ENCODE results near the gene EYA2. TPM values are rescaled to one million over a fixed set of nuclear protein-coding genes. Genes with fewer than 3 reads are reported as not detected.

The EYA2 gene
- total and polyA plus RNA-seq, 2 donors (not counting 1 experiment from before 2014, with no cell fraction given), result 1.1 to 2.8 TPM

GRCh38 chr20:46978951-46979491, 84.4 kb downstream of the EYA2 start:
- ChIA-PET POLR2A (no interaction called here), CTCF (no interaction called here)
- no peak overlapping the region for H3K27ac Mint-ChIP-seq
- DNase-seq (no peak), ATAC-seq (ENCODE audit: low read depth) (no peak)
- H3K79me2 ChIP-seq (ENCODE audit: control insufficient read depth, insufficient read depth, low read length), result no peaks in the 10 kb centered on the region
- no peak overlapping the region for H3K27ac ChIP-seq (ENCODE audit: low read length in 2 of 2)
- H3K4me1 ChIP-seq (ENCODE audit: control insufficient read depth in 2 of 2, insufficient read depth in 2 of 2, low read length in 2 of 2), result no peaks in the 10 kb centered on the region
- peaks cover 0 to 8% (median 2%) of the 10 kb centered on the region in 4 experiments for H3K27me3 ChIP-seq (replicated peaks in 1 of 4; ENCODE audit: control extremely low read depth in 1 of 4, control insufficient read depth in 3 of 4, insufficient read depth in 4 of 4, low read length in 3 of 4)
- TF ChIP-seq EZH2 (IDR thresholded peaks at IDR 0.05; ENCODE audit: borderline replicate concordance, insufficient read depth, low read depth, low read length, poor library complexity, severe bottlenecking), result no peak
- no peak for TF ChIP-seq CTCF (IDR thresholded peaks at IDR 0.05)
- no peak overlapping the region for H3K9ac ChIP-seq (ENCODE audit: low read length)
- peaks cover 7% of the 10 kb centered on the region for H3K9me3 Mint-ChIP-seq (ENCODE audit: insufficient read depth)
- no peak overlapping the region for H3K4me3 Mint-ChIP-seq
- no peak overlapping the region for H3K4me2 ChIP-seq (replicated peaks; ENCODE audit: low read depth, low read length, poor library complexity, severe bottlenecking)
- peaks cover 44% of the 10 kb centered on the region for H3K27me3 Mint-ChIP-seq
- H2AFZ ChIP-seq (ENCODE audit: insufficient read depth, low read depth, low read length, poor library complexity, severe bottlenecking), result no peak overlapping the region
- no peaks in the 10 kb centered on the region for H3K36me3 ChIP-seq (replicated peaks in 1 of 2; ENCODE audit: control extremely low read depth in 1 of 2, control insufficient read depth in 1 of 2, extremely low read depth in 1 of 2, insufficient read depth in 2 of 2, low read length in 1 of 2)
- intact Hi-C loops (cut with micrococcal nuclease), result no loop called here
- no peak overlapping the region for H3K4me3 ChIP-seq (ENCODE audit: control extremely low read depth in 1 of 5, extremely low read depth in 1 of 5, insufficient read depth in 1 of 5, low read depth in 2 of 5, low read length in 4 of 5)
- no peaks in the 10 kb centered on the region for H4K20me1 ChIP-seq (ENCODE audit: control insufficient read depth, insufficient read depth, low read length, poor library complexity, severe bottlenecking)
- no peaks in the 10 kb centered on the region for H3K4me1 Mint-ChIP-seq
- 30% methylated on average over 3 of the region's 9 CpGs for WGBS (ENCODE audit: insufficient coverage)
- H3K9me3 ChIP-seq (ENCODE audit: control extremely low read depth in 1 of 3, control insufficient read depth in 2 of 3, insufficient read depth in 1 of 3, low read length in 2 of 3), result peaks cover 4 to 9% (median 4%) of the 10 kb centered on the region in 3 donors

DNA sequence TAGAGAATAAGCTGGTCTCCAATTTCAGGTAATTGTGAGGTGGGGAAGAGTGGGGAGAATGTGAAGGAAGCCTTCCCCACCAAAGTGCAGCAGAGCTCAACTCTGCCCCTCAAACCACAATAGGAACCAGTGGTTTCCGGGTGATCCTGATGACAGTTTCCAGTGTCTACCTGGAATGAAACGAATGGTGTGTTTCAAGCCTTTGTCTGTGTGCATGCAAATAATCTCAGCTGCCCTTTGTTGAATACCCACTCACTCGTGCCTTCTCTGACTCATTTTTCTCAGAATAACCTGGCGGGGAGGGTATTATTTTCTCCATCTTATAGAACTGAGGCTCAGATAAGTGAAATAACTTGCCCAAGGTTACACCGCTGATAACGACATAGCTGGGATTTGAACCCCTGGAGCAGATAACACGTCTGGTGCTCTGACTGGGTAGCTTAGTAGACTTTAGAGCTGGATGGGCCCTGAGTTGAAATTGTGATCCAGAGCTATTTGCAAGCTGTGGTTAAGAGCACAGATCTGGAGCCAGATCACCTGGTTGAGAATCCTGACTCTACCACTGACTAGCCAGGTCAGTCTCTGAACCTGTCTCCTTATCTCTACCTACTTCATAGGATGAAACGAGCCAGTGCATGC, 85.1 kb downstream of the EYA2 start:
- H3K9me3 Mint-ChIP-seq (ENCODE audit: insufficient read depth), result peaks cover 7% of the 10 kb centered on the region
- Histone ChIP-seq H3K36me3 (replicated peaks in 1 of 2; ENCODE audit: control extremely low read depth in 1 of 2, control insufficient read depth in 1 of 2, extremely low read depth in 1 of 2, insufficient read depth in 2 of 2, low read length in 1 of 2) (no peaks in the 10 kb centered on the region), H3K4me3 (ENCODE audit: control extremely low read depth in 1 of 5, extremely low read depth in 1 of 5, insufficient read depth in 1 of 5, low read depth in 2 of 5, low read length in 4 of 5) (no peak overlapping the region), H2AFZ (ENCODE audit: insufficient read depth, low read depth, low read length, poor library complexity, severe bottlenecking) (no peak overlapping the region), H3K27me3 (replicated peaks in 1 of 4; ENCODE audit: control extremely low read depth in 1 of 4, control insufficient read depth in 3 of 4, insufficient read depth in 4 of 4, low read length in 3 of 4) (peaks cover 0 to 9% (median 4%) of the 10 kb centered on the region in 4 experiments), H3K4me2 (replicated peaks; ENCODE audit: low read depth, low read length, poor library complexity, severe bottlenecking) (no peak overlapping the region), H3K4me1 (ENCODE audit: control insufficient read depth in 2 of 2, insufficient read depth in 2 of 2, low read length in 2 of 2) (no peaks in the 10 kb centered on the region), H4K20me1 (ENCODE audit: control insufficient read depth, insufficient read depth, low read length, poor library complexity, severe bottlenecking) (no peaks in the 10 kb centered on the region), H3K9ac (ENCODE audit: low read length) (no peak overlapping the region), H3K27ac (ENCODE audit: low read length in 2 of 2) (no peak overlapping the region), H3K9me3 (ENCODE audit: control extremely low read depth in 1 of 3, control insufficient read depth in 2 of 3, insufficient read depth in 1 of 3, low read length in 2 of 3) (peaks cover 4 to 9% (median 4%) of the 10 kb centered on the region in 3 donors), H3K79me2 (ENCODE audit: control insufficient read depth, insufficient read depth, low read length) (no peaks in the 10 kb centered on the region)
- TF ChIP-seq CTCF (IDR thresholded peaks at IDR 0.05), result no peak
- ChIA-PET POLR2A (no interaction called here), CTCF (no interaction called here)
- H3K4me3 Mint-ChIP-seq, result no peak overlapping the region
- H3K4me1 Mint-ChIP-seq, result no peaks in the 10 kb centered on the region
- H3K27me3 Mint-ChIP-seq, result peaks cover 46% of the 10 kb centered on the region
- 94% methylated on average over 3 of the region's 8 CpGs for WGBS (ENCODE audit: insufficient coverage)
- no peak overlapping the region for H3K27ac Mint-ChIP-seq
- ATAC-seq (ENCODE audit: low read depth) (no peak), DNase-seq (no peak)
- intact Hi-C loops (cut with micrococcal nuclease), result no loop called here

All from B cell (primary cell).